T-helper 2 cell treated with Interferon-gamma antibody and Interleukin-4, amounts not matched to agents 100 ng/mL and 5 ng/mL, for 36 hours (primary cell): Measurements from ENCODE around the gene SPCS3. TPM values are rescaled to one million over a fixed set of nuclear protein-coding genes. Genes with fewer than 3 reads are reported as not detected.
"Not testable (repeated sequence)": the region's sequence is repeated elsewhere in the genome, so short reads cannot be mapped to it uniquely, and the experiment has no call there.

Experiments
- intact Hi-C: fragments of 100-400 bp; cut with micrococcal nuclease; formaldehyde crosslinking; loops from one replicate; pipeline ENCODE4 v1.15.1; 2023
- total RNA-seq: library from RNA; stranded (reverse); gene quantifications from 2 replicates; pipeline ENCODE4 v1.2.3, GENCODE V29; 2022

The SPCS3 gene
- total RNA-seq, result 237 and 244 TPM in 2 replicates

DNA sequence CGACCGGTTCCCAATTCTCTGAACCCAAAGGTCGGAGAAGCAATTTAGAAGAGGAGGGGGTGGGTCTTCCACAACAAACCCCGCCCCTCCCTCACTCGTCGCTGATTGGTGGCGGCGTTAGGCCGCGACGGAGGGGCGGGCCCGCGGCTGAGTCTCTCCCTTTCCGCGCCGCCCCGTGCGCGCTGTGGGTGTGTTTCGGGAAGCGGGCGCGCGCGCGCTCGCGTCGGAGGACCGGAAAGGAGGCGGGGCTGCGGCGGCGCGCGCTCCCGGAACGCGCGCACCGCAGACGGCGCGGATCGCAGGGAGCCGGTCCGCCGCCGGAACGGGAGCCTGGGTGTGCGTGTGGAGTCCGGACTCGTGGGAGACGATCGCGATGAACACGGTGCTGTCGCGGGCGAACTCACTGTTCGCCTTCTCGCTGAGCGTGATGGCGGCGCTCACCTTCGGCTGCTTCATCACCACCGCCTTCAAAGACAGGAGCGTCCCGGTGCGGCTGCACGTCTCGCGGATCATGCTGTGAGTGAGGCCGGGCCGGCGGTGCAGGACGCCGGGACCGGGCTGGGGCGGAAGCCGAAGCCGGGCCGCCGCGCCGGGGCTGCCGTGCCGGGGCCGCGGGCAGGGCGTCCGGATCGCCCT, at the start of gene SPCS3:
Gene SPCS3 (plus strand): TSS at position 263 of the 636 bp plus-strand sequence. CDS start 111 bp downstream, at position 374.
- intact Hi-C loops, result loop anchor here (1.0 to 5.0 kb wide), 3 partner anchors 125 to 1122 kb away; partner anchors contain the start of genes AGA, NEIL3 and SPATA4

DNA sequence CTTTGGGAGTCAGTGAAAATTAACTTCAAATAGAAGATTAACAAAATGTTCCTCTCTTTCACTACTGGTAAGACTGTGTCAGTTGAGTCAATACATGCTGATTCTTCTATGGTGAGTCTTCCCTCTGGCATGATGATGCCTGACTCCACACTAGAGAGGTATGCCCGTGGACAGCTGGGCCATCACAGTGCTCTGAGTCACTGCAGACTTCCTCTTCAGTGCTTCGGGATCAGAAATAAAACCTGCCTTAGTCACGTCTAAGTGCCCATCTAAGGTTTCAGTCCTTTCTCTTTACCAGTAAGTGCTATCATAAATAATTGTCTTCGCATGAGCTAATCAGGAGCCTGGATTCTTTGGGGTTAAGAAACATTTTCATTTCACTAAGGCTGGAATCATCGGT, 49.1 kb upstream of the SPCS3 start:
- intact Hi-C loops, result no loop called here

DNA sequence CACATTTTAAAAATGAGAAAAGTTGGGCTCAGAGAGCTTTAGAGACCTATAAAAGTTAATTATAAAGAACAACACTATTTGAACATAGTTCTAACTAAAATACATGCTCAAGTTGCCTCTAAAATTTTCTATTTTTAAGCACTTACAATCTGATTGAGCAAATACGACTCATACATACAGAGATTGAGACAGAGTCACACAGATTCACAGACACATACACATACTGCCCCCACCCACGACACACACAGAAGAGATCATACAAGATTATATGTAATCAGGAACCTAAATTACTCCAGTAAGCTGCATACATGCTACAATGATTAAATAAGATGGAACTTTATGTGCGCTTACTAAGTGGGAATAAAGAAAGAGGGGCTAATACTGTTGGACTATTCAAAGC, 48.0 kb upstream of the SPCS3 start:
- intact Hi-C loops, result no loop called here

DNA sequence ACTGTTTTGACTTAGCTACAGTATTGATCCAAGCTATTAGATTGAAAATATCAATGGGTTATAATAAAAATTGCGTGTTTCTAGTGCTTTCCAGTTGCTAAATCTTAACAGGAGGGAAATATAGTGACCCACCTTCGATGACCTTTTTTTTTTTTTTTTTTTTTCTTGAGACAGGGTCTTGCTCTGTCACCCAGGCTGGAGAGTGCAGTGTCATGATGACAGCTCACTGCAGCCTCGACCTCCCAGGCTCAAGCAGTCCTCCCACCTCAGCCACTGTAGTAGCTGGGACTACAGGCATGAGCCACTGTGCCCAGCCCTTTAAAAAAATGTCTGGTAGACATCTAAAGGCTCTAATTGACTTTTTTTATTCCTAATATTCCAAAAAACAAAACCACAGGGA, 47.0 kb upstream of the SPCS3 start:
- intact Hi-C loops, result no loop called here

DNA sequence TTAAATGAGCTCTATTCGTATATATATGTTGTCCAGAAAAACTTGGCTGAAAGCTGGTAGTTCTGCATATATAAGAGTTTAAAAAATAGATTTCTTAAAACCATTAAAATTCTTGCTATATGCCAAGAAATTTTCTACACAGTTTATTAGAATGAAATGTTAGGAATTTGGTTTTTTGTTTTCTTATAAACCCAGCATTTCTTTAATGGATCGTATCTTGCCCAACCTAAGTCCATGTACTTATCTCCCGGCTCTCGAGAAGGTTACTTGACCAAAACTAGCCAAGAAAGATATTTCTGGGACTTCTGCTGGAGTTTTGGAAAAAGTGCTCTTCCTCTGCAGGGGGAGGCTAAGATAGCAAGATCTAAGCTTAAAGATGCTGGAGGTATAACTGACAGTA, 46.0 kb upstream of the SPCS3 start:
- intact Hi-C loops, result no loop called here

DNA sequence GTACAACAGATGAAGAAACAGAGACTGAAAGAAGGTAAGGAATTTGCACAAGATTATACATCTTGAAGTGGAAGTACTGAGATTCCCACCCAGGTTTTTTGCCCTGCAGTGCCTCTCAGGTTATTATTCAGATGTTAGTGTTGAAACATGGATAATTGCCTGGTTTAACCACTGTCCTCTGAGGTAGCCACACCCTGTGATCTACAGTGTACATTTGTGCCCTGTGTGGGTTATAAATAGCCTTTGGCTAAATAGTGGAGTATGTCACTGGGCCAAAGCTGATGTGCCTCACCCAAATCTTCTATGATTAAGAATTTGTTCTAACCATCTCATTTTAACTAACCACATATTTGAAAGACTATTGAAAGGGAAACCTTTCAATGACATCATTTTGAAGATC, 45.3 kb upstream of the SPCS3 start:
- intact Hi-C loops, result no loop called here

DNA sequence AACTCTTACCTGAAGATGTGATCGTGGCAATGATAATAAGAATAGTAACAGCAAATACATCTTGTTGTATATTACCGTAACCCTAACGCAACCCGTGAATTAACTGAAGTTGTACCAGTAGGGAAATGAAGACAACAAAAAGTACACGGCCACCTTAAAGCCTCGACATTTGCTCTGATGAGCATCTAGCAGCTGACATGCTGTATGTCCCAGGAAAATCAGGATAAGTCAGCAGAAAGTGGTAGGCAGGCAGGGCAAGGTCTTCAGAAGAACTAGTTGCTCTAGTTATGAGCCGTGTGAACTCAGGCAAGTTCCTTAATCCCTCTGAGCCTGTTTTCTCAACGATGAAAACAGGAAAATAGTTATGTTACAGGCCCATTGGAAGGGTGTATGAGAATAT, 43.1 kb upstream of the SPCS3 start:
- intact Hi-C loops, result loop anchor here (5.0 kb wide), 1 partner anchor 329 kb away; no protein-coding TSS in a partner anchor

DNA sequence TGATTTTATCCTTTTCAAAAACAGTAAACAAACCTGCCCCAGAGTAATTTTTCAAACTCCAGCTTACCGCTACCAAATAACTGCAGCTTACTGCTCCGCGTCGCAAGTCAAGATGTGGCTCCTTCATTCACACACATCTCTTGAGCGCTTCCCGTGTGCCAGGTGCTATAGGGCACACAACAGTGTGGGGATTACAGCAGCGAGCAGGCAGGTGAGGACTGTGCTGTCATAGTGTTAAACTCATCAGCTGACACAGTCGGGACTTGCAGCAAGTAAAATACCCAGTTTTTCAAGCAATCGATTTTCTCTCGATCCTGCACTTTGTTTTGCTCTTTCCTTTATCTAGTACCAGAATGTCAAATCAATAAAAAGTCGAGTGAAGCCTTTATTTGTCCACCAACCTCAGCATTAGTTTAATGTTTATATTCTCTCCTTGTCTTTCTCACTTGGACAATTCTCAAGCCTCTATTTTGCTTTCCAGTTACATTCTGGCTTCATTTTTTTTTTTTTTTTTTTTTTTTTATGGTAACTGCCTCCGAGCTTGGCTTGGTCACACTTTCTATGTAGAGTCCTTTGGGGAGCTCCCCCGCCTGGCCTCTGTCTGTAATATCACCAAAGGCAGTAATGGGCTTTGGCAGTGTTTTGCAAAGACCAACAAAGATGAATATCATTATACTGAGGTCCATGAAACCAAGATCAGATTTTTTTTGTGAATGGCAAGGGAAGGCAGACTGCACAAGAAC, 42.4 kb upstream of the SPCS3 start:
- intact Hi-C loops, result loop anchor here (5.0 kb wide), 1 partner anchor 330 kb away; no protein-coding TSS in a partner anchor

DNA sequence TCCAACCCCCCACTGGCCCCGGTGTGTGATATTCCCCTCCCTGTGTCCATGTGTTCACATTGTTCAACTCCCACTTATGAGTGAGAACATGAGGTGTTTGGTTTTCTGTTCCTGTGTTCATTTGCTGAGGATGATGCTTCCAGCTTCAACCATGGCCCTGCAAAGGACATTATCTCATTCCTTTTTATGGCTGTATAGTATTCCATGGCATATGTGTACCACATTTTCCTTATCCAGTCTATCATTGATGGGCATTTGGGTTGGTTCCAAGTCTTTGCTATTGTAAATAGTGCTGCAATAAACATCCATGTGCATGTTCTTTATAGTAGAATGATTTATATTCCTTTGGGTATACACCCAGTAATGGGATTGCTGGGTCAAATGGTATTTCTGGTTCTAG, 40.2 kb upstream of the SPCS3 start:
- intact Hi-C loops, result loop anchor here (5.0 kb wide), 1 partner anchor 332 kb away; no protein-coding TSS in a partner anchor

DNA sequence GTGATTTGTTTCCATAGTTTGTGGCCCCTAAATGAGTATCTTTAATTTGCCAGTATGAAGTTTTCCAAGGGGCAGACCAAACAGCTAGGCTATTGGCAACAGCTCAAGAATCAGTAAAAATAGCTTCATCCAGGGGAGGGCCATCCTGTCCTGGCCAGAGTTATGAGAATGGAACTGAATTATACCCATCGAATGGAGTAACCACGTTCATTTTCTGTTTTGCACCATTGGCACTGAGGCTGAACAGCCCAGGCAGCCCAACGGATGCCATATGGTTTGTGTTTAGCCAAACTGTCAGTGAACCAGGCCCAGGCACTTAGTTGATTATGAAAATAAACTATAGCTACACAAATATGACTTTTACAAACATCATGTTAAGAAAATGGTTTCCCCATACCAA, 33.0 kb upstream of the SPCS3 start:
- intact Hi-C loops, result no loop called here

DNA sequence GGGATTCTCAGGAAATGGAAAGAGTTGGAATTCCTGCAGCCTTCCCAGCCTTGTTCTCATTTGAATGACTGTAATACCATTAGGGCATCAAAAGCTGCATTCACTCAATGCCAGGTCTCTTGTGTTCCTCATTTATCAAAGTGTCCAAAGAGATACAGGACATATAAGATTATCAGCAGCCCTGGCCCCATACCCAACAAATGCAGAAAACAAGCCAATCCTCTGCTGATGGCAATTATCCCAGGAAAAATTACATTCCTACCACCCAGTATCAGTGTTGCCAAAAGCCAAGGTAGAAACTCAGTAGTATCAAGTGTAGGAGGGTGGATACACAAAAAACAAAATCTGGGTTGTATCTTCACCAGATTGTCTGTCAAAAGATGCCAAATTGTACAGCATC, 32.2 kb upstream of the SPCS3 start:
- intact Hi-C loops, result no loop called here

DNA sequence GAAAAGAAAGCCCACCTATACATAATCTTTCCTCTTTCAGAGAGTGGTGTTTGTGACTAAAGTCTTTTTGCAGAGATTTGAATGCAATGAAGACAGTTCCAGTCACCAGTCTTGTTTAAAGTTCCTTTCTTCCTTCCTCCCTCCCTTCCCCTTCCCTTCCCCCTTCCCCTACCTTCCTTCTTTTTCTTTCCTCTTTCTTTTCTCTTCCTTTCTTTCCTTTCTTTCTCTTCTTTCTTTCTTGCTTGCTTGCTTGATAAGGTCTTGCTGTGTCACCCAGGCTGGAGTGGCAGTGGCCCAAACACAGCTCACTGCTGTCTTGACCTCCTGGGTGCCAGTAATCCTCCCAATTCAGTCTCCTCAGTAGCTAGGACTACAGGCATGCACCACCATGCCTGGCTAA, 31.7 kb upstream of the SPCS3 start:
- intact Hi-C loops, result no loop called here

DNA sequence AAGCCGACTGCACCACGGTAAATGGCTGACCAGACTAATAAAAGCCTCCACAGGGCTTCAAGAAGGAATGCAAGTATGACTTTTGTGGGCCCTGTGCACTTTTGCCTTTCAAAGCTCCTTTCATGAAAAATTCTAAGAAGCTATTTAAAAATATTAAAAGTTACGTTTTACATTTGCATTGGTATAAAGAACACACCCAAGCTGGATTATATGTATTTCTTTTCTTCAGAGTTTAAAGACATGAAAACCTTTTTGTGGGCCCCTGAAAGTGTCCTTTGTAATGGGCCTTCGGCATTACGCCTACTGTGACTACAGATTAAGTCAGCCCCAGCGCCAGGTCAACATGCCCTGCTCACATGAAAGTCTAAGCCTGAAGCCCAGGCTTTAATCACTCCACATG, 30.2 kb upstream of the SPCS3 start:
- intact Hi-C loops, result no loop called here

DNA sequence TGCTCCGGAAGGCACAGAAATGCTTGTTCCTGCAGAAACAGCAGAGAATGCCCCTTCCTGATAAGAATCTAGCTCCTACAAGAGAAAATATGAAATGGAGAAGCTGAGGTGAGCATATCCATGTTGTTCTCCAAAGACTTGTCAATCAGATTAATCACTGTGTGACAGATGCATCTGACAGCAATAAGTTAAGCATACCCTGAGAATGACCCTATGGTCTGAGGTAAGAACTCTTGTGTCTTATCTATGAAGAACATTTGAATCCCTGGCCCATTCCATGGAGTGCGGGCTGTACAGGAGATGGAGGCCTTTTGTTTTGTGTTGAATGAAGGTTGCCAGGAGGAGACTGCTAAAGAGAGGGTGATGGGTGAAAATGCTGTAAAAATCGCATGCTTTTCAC, 29.2 kb upstream of the SPCS3 start:
- intact Hi-C loops, result no loop called here

DNA sequence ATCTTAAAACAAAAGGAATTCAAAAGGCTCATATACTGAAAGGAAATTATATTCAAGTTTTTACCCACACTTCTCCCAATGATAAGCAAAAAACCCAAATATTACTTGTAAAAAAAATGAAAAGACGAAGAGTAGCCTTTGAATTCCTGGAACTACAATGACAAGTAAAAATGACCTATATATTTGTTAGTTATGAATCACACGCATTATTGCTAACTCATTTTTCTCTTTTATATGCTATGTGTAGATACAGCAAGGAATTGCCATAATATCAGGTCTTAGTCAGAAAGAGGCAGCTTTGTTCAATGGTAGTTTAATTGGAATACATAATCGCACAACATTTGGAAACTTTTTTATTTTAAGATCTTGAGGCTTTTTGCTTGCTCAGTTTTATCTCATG, 28.0 kb upstream of the SPCS3 start:
- intact Hi-C loops, result no loop called here

DNA sequence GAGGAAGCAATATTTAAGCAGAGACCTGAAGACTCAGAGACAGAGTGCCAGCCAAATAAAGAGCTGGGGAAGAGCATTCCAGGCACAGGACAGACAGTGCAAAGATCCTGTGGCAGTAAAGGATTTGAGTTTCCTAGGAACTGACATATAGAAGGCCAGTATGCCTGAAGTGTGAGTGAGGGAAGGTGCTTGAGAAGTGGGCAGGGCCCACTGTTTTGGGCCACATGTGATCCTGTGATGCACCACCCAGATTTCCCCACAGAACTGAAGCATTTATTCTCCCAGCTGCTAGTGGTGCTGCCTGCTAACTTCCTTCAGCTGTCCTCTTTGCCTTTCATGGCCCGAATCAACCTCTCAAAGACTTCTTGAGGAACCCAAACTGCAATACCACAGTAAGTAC, 26.8 kb upstream of the SPCS3 start:
- intact Hi-C loops, result no loop called here

DNA sequence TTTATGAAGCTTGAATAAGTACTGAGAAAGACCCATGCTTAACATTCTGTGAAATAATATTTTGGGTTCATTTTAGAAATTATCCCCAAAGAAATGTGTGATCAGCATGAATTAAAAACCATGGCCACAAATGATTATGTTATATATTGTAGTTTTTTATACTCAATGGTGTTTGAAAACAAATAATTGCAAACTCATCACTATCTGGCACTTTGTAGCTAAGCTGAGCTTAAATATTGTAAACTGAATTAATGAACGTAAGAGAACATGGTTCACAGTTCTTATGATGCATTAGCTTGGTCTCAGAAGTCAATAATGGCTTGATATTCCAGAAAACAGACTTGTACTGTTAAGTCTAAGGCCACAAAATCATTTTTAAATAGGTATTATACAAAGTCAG, 26.1 kb upstream of the SPCS3 start:
- intact Hi-C loops, result no loop called here

DNA sequence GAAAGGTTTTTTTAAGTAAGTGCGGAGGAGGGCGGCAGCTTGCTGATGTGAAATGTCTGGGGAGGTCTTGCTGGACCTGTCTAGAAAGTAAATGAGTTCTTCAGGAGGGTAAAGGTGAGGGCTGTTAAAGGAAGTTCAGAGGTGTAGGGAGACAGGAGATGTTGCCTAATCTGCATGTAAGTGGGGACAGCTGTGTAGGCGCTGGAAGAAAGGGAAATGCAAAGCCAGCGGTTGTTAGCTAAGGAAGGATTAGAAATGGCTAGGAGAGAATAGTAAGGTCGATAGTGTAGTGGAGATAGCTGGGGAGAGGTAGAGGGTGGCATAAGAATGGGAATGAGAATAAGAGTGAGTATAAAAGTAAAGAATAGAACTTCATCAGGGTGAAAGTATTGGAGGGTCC, 23.9 kb upstream of the SPCS3 start:
- intact Hi-C loops, result not testable (repeated sequence)

DNA sequence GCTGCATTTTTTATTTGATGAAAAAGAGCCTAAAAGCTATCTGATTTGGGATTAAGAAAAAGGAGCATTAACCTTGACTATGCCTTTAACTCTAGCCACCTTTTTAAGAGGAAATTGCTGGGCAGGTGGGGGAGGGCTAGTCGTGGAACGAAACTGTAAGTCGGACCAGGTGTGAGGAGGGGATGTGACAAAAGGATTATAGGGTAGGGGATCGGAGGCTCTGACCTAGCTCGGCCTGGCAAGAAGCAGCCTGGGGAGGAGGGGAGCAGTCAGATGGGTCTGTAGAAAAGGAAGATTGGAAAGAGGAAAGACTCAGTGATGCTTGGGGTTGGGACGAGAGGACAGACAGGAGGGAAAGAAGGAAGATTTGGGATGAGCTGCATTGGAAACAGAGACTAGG, 21.1 kb upstream of the SPCS3 start:
- intact Hi-C loops, result no loop called here

DNA sequence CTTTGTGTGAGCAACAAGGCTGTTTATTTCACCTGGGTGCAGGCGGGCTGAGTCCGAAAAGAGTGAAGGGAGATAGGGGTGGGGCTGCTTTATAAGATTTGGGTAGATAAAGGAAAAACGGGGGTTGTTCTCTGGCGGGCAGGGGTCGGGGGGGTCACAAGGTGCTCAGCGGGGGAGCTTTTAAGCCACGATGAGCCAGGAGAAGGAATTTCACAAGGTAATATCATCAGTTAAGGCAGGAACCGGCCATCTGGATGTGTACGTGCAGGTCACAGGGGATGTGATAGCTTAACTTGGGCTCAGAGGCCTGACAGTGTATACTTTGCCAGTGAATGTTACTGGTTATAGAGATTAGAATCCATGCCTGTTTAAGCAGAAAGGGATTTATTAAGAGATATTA, 19.7 kb upstream of the SPCS3 start:
- intact Hi-C loops, result no loop called here

DNA sequence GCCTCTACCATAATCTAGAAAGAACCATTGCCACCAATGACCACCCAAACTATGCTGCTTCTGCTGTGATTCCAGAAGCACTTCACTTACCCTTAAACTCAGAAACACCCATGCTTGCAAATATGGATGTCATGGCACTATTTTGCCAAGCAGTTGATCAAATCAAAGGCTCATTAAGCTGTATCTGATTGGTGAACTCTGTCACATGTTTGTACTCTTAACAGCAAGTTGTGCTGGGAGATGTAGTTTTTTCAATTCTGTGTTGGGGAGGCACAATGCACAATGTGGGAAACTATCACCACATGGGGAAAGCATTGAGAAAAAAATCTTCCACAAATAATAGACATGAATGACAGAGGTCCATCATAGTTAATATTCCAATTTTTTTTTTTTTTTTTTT, 19.2 kb upstream of the SPCS3 start:
- intact Hi-C loops, result no loop called here

DNA sequence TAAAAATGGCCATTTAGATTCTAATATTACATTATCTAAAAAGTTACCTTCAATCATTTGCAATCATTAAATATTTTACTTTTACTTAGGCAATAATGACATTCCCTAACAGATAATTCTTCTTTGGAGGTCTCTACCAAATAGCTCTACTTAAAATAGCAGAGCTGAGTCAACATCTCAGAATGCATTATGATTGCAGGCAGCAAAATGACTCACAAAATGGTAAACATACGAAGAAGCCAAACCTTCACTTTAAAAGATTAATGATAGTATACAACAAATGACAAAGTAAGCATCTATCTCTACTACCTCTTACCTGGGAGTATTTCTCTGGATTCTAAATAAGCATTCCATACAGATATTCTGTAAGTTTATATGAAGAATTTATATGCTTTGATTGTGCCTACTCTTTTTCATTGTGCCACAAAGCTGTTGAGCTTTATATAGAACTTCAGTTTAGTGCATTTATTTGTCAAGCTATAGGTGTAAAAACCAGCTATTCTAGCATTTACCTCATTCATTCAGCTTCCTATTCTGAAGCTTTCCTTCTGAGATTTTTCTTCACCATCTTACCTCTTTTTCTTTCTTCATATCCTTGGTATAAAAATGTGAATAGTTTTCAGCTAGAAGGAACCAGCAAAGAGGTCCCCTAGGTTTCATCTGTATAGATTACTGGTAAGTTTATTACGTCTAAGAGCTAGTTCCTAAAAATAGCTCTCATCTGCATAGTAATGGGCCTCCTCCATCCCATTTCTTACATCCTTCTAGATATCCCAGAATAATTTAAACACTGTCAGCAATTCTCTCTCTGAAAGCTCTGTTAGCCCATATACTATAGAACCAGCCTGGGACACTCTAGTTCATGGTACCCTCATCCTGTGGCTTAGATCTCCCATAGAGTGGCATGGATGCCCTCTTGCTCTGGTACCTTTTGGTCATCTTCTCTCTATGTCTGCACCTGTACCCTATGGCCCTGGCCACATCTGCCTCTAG, 17.2 kb upstream of the SPCS3 start:
- intact Hi-C loops, result no loop called here
